HG03064 (cell line): ENCODE data around the gene F2R.
"Not testable (repeated sequence)": the region's sequence is repeated elsewhere in the genome, so short reads cannot be mapped to it uniquely, and the experiment has no call there.

ENCODE experiments used
- ATAC-seq: cut with Tn5 transposase; IDR thresholded peaks from one replicate; pipeline ENCODE4 v1.9.1; 2021; ENCODE audit warnings: low read depth; ENCODE audit not compliant: unreplicated experiment

F2R gene

DNA sequence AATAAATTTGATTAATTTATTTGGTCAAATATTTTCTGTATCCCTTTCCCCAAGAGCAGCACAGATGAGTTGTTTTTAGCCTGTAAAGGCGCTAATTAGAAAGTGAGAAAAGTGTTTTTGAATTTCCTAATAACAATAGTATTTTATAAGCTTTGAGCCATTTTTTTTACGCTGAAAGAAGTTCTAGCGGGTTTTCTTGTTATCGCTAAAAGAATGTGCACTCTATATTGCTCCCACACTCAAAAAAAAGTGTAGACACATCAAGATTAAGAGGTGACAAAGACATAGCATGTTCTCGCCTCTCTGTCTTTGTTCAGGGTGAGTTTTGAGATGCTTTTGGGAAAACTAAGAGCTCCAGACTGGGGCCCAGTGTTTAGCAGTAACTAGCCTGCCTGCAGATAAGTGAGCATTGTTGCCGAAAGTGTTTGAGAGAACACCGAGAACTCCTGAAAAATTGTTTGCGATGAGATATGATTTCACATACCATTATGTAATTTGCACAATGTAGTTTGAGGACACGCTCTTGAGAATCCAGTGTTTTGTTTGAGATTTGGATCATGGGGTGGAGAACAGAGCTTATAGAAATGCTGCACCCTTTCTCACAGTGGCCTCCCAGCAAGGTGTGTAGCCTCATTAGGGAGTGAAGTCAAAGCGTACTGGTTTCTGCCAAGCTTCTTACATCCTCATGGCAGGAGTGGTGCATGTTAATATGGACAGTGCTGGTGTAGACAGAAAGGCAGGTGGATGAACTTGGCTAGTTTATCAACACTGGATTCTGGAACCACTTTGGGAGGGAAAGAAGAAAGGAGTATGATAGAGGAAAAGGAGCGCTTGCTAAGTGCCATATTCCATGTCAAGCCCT lies 1.5 kb downstream of the F2R start:
- ATAC-seq, result no peak

GRCh38 chr5:76718381-76718832 lies 2.5 kb downstream of the F2R start:
- no peak for ATAC-seq

- no peak for ATAC-seq
These were observed 3.0 kb downstream of the F2R start for GRCh38 chr5:76718880-76719279.

GRCh38 chr5:76720988-76721569 lies 5.2 kb downstream of the F2R start:
- peak; percentile 92 for ATAC-seq

- no peak for ATAC-seq
These were observed 7.3 kb downstream of the F2R start for GRCh38 chr5:76723266-76723665.

- no peak for ATAC-seq
These were observed 8.0 kb downstream of the F2R start for GRCh38 chr5:76723906-76724305.

- no peak for ATAC-seq
These were observed 8.9 kb downstream of the F2R start for GRCh38 chr5:76724871-76725270.

DNA sequence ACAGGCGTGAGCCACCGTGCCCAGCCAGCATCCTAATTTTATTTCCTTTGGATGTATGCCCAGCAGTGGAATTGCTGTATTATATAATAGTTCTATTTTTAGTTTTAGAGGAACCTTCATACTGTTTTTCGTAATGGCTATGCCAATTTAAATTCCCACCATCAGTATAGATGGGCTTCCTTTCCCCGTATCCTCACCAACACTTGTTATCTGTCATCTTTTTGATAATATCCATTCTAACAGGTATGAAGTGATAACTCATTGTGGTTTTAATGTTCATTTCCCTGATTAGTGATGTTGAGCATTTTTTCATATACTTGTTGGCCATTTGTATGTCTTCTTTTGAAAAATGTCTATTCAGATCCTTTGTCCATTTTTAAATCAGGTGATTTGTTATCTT lies 13.0 kb downstream of the F2R start:
- no peak for ATAC-seq

DNA sequence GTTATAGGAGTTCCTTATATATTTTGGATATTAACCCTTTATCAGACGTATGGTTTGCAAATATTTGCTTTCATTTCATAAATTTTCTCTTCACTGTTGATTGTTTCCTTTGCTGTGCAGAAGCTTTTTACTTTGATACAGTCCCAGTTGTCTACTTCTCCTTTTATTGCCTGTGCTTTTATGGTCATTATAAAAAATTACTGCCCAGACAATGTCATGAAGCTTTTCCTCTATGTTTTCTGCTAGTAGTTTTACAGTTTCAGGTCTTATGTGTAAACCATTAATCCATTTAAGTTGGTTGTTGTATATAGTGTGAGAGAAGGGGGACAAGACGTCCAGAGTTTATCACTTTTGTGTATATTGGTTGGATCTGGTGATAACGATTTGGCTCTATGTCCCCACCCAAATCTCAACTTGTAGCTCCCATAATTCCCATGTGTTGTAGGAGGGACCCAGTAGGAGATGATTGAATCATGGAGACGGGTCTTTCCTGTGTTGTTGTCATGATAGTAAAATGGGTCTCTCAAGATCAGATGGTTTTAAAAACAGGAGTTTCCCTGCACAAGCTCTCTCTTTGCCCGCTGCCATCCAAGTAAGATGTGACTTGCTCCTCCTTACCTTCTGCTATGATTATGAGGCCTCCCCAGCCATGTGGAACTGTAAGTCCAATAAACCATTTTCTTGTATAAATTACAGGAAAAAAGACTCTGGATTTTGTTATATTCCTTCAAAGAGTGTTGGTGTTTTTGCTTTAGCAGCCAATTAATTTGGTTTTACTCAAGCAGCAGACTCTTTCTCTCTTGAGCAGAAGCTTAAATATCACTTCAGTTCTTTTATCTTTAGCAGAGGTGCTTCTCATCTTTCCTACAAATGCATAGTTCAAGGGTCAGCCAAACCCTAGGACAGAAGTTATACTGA lies 13.7 kb downstream of the F2R start:
- ATAC-seq, result no peak

- no peak for ATAC-seq
These were observed 16.6 kb downstream of the F2R start for GRCh38 chr5:76732405-76733048.

DNA sequence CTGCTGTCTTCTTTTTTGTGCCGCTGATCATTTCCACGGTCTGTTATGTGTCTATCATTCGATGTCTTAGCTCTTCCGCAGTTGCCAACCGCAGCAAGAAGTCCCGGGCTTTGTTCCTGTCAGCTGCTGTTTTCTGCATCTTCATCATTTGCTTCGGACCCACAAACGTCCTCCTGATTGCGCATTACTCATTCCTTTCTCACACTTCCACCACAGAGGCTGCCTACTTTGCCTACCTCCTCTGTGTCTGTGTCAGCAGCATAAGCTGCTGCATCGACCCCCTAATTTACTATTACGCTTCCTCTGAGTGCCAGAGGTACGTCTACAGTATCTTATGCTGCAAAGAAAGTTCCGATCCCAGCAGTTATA lies 17.1 kb downstream of the F2R start:
- ATAC-seq, result peak; percentile 51

GRCh38 chr5:76735762-76736545 lies 20.0 kb downstream of the F2R start:
- no peak for ATAC-seq

- no peak for ATAC-seq
These were observed 21.0 kb downstream of the F2R start for GRCh38 chr5:76736679-76737556.

DNA sequence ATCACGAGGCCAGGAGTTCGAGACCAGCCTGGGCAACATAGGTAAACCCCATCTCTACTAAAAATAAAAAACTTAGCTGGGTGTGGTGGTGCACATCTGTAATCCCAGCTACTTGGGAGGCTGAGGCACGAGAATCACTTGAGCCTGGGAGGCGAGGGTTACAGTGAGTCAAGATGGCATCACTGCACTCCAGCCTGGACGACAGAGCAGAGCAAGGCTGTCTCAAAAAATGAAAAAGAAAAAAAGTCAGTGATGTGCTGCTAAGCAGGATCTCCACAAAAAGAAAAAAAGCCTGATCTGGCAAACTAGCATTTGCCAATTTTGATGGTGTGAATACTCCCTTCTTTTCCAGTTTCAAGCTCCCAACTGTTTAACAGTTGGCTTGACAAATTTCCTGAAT lies 21.9 kb downstream of the F2R start:
- ATAC-seq, result no peak

DNA sequence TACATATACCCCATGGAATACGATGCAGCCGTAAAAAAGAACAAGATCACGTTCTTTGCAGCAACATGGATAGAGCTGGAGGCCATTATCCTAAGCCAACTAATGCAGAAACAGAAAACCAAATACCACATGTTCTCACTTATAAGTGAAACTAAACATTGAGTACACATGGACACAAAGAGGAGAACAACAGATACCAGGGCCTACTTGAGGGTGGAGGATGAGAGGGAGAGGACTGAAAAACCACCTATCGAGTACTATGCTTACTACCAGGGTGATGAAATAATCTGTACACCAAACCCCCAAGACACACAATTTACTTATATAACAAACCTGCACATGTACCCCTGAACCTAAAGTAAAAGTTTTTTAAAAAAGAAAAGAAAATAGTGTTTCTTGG lies 25.6 kb downstream of the F2R start:
- ATAC-seq, result not testable (repeated sequence)

GRCh38 chr5:76742583-76742982 lies 26.7 kb downstream of the F2R start:
- no peak for ATAC-seq

- ATAC-seq, result no peak
These were observed 28.7 kb downstream of the F2R start for GRCh38 chr5:76744632-76745031.

DNA sequence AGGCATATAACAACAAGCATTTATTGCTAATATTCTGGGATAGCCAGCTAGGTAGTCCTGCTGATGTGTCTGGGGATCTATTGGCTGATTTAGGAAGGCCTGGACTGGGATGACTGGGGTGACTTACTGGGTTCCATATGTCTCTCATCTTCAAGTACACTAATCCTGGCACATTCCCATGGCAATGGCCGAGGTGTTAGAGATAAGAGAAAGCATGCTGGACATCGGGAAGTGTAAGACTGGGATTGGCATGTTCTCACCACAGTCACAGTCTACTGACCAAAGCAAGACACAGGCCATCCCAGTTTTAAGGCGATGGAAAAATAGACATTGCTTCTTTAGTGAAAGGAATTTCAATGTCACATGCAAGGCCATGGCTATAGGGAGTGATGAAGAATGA lies 29.7 kb downstream of the F2R start:
- no peak for ATAC-seq

GRCh38 chr5:76746677-76747076 lies 30.8 kb downstream of the F2R start:
- no peak for ATAC-seq
